A673 (cell line): ENCODE results near the gene MEF2C. TPM values are rescaled to one million over a fixed set of nuclear protein-coding genes. Genes with fewer than 3 reads are reported as not detected.

Experiments used
- BruUV-seq: library from RNA; stranded (reverse); fragments of 400-500 nt; replicated peaks from 2 replicates; lab custom pipeline; 2021; lab: Mats Ljungman, UMichigan
- CTCF ChIA-PET: fragments of 300-600 bp; sonication (Branson Sonifier 250); formaldehyde crosslinking; loops from one replicate; lab custom pipeline; 2022; ENCODE audit warnings: antibody characterized with exemption; lab: Charles Lee
- POLR2A ChIA-PET: fragments of 300-600 bp; sonication (Branson Sonifier 250); formaldehyde crosslinking; loops from one replicate; lab custom pipeline; 2022; ENCODE audit warnings: antibody characterized with exemption; ENCODE audit not compliant: low non-redundant PET; lab: Charles Lee
- DNase-seq: peaks from one replicate; pipeline ENCODE4 v3.0.0-alpha.2; 2015; ENCODE audit warnings: low spot score
- H3K27ac ChIP-seq: fragments of 200-600 bp; sonication (generic); 2 replicates; pipeline ENCODE4 v1.5.1; 2016; ENCODE audit warnings: mixed run types, low read depth, mild to moderate bottlenecking, mixed read lengths, antibody characterized with exemption, low read length; ENCODE audit not compliant: poor library complexity, severe bottlenecking
- H3K27me3 ChIP-seq: fragments of 200-600 bp; sonication (generic); replicated peaks from 2 replicates; pipeline ENCODE4 v1.6.1; 2017; ENCODE audit warnings: mixed run types, low read depth, mild to moderate bottlenecking, mixed read lengths, antibody characterized with exemption, low read length; ENCODE audit not compliant: insufficient read depth, poor library complexity
- H3K36me3 ChIP-seq: fragments of 200-600 bp; sonication (generic); 2 replicates; pipeline ENCODE4 v1.6.1; 2016; ENCODE audit warnings: mixed run types, mild to moderate bottlenecking, mixed read lengths, antibody characterized with exemption, low read length; ENCODE audit not compliant: insufficient read depth, poor library complexity, severe bottlenecking
- H3K4me1 ChIP-seq: fragments of 200-600 bp; sonication (generic); 2 replicates; pipeline ENCODE4 v1.6.1; 2017; ENCODE audit warnings: mixed run types, mild to moderate bottlenecking, mixed read lengths, antibody characterized with exemption, low read length; ENCODE audit not compliant: insufficient read depth, poor library complexity, severe bottlenecking
- H3K4me3 ChIP-seq: fragments of 200-600 bp; sonication (generic); 2 replicates; pipeline ENCODE4 v1.5.1; 2016; ENCODE audit warnings: low read depth, mixed run types, mild to moderate bottlenecking, mixed read lengths, low read length; ENCODE audit not compliant: poor library complexity, severe bottlenecking
- H3K9me3 ChIP-seq: fragments of 200-600 bp; sonication (generic); 2 replicates; pipeline ENCODE4 v1.6.1; 2016; ENCODE audit warnings: mixed run types, low read depth, mild to moderate bottlenecking, mixed read lengths, antibody characterized with exemption, low read length; ENCODE audit not compliant: poor library complexity, severe bottlenecking
- CTCF ChIP-seq: fragments of 300-800, 200-600 bp; sonication (generic); conservative IDR thresholded peaks from 2 replicates; pipeline ENCODE4 v1.5.1; 2017; ENCODE audit warnings: low read depth, mild to moderate bottlenecking, antibody characterized with exemption, low read length, moderate library complexity, mixed read lengths
- EZH2 ChIP-seq: fragments of 200-600 bp; sonication (generic); IDR thresholded peaks from 2 replicates; pipeline ENCODE4 v1.6.1; 2017; ENCODE audit warnings: borderline replicate concordance, low read depth, mild to moderate bottlenecking, mixed read lengths, antibody characterized with exemption, low read length; ENCODE audit not compliant: poor library complexity, severe bottlenecking
- intact Hi-C: fragments of 100-400 bp; cut with micrococcal nuclease; formaldehyde crosslinking; loops from one replicate; pipeline ENCODE4 v1.10.0; 2022; ENCODE audit not compliant: unreplicated experiment
- total RNA-seq: library from RNA; stranded (reverse); gene quantifications from 2 replicates; pipeline ENCODE4 v1.2.3, GENCODE V29; 2021

The MEF2C gene
- total RNA-seq, 1 experiment from 2014 or later, result 2.0 TPM

- intact Hi-C loops, result no loop called here
- Histone ChIP-seq H3K36me3 (no peaks in the 10 kb centered on the region), H3K4me3 (no peak overlapping the region), H3K27me3 (no peaks in the 10 kb centered on the region), H3K4me1 (peaks cover under 1% of the 10 kb centered on the region), H3K27ac (no peak overlapping the region), H3K9me3 (no peaks in the 10 kb centered on the region)
- ChIA-PET CTCF (no interaction called here), POLR2A (no interaction called here)
- no TSS peak for BruUV-seq
- TF ChIP-seq CTCF (no peak), EZH2 (no peak)
- DNase-seq, result no peak
Measured at GRCh38 chr5:88876714-88877113, 6.3 kb downstream of the MEF2C start.

- no peak for TF ChIP-seq CTCF
- TF ChIP-seq EZH2, result no peak
- Histone ChIP-seq H3K36me3 (no peaks in the 10 kb centered on the region), H3K27ac (no peak overlapping the region), H3K4me3 (no peak overlapping the region), H3K4me1 (no peaks in the 10 kb centered on the region), H3K27me3 (no peaks in the 10 kb centered on the region), H3K9me3 (no peaks in the 10 kb centered on the region)
- CTCF ChIA-PET, result no interaction called here
- POLR2A ChIA-PET, result interaction anchor here (0.7 kb wide), 1 partner anchor 150 kb away, joined by 9 read pairs; no protein-coding TSS in a partner anchor
- no peak for DNase-seq
- intact Hi-C loops, result no loop called here
- no TSS peak for BruUV-seq
Measured at GRCh38 chr5:88875341-88876234, 7.4 kb downstream of the MEF2C start.

DNA sequence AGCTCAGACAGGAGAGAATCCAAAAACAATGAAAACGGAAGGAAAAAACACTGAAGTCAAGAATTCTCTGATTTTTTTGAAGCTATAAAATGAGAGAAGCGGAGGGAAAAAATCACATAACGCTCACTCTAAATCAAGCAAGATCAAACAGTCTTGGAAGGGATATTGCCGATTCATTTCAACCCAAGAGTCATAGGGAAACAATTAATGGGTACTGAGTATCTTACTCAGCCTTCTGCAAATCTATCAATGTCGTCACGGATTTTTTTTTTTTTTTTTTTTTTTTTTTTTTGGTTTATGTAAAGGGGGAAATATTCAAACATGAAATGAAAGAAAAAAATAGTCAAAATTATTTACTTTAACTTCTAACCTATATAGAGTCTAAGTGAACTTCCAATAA lies 9.5 kb downstream of the MEF2C start:
- CTCF ChIA-PET, result no interaction called here
- POLR2A ChIA-PET, result no interaction called here
- no peak for DNase-seq
- no peaks in the 10 kb centered on the region for H3K9me3 ChIP-seq
- no TSS peak for BruUV-seq
- H3K4me3 ChIP-seq, result no peak overlapping the region
- no peaks in the 10 kb centered on the region for H3K27me3 ChIP-seq
- H3K4me1 ChIP-seq, result no peaks in the 10 kb centered on the region
- H3K36me3 ChIP-seq, result no peaks in the 10 kb centered on the region
- H3K27ac ChIP-seq, result no peak overlapping the region
- intact Hi-C loops, result no loop called here
- no peak for TF ChIP-seq EZH2
- TF ChIP-seq CTCF, result no peak
